ENCODE measurements around the gene SERINC3. TPM values are rescaled to one million over a fixed set of nuclear protein-coding genes. Genes with fewer than 3 reads are reported as not detected.
A peak's percentile ranks its signal among the peaks of the same experiment; 100 is the strongest.

Gene SERINC3
- total RNA-seq, 1 donor from 2014 or later, result 42.9 TPM

- Mint-ChIP-seq H3K4me1 (peaks cover 44% of the 10 kb centered on the region), H3K27me3 (ENCODE audit: low read depth) (no peaks in the 10 kb centered on the region), H3K9me3 (no peaks in the 10 kb centered on the region), H3K27ac (peak overlapping the region; percentile 34), H3K4me3 (no peak overlapping the region), H3K36me3 (no peaks in the 10 kb centered on the region)
- no peak for TF ChIP-seq CTCF (IDR thresholded peaks at IDR 0.05; ENCODE audit: unreplicated experiment)
- DNase-seq (ENCODE audit: low spot score in 2 of 2, unreplicated experiment in 2 of 2), result no peak
Observed at GRCh38 chr20:44542890-44543289, 21.0 kb upstream of the SERINC3 start.

- Mint-ChIP-seq H3K9me3 (no peaks in the 10 kb centered on the region), H3K4me3 (no peak overlapping the region), H3K27ac (peak overlapping the region; percentile 79), H3K4me1 (peaks cover 35% of the 10 kb centered on the region), H3K36me3 (no peaks in the 10 kb centered on the region), H3K27me3 (ENCODE audit: low read depth) (no peaks in the 10 kb centered on the region)
- TF ChIP-seq CTCF (IDR thresholded peaks at IDR 0.05; ENCODE audit: unreplicated experiment), result no peak
- DNase-seq (ENCODE audit: low spot score in 2 of 2, unreplicated experiment in 2 of 2), result no peak
Observed at GRCh38 chr20:44541992-44542391, 20.1 kb upstream of the SERINC3 start.

- Mint-ChIP-seq H3K27me3 (ENCODE audit: low read depth) (no peaks in the 10 kb centered on the region), H3K36me3 (no peaks in the 10 kb centered on the region), H3K27ac (peak overlapping the region; percentile 54), H3K4me1 (peaks cover 29% of the 10 kb centered on the region), H3K4me3 (no peak overlapping the region), H3K9me3 (no peaks in the 10 kb centered on the region)
- DNase-seq (ENCODE audit: low spot score in 2 of 2, unreplicated experiment in 2 of 2), result no peak
- no peak for TF ChIP-seq CTCF (IDR thresholded peaks at IDR 0.05; ENCODE audit: unreplicated experiment)
Observed at GRCh38 chr20:44540834-44541233, 19.0 kb upstream of the SERINC3 start.

- H3K36me3 Mint-ChIP-seq, result no peaks in the 10 kb centered on the region
- no peak for DNase-seq (ENCODE audit: low spot score in 2 of 2, unreplicated experiment in 2 of 2)
- no peak for TF ChIP-seq CTCF (IDR thresholded peaks at IDR 0.05; ENCODE audit: unreplicated experiment)
- H3K9me3 Mint-ChIP-seq, result no peaks in the 10 kb centered on the region
- peaks cover 19% of the 10 kb centered on the region for H3K4me1 Mint-ChIP-seq
- H3K27me3 Mint-ChIP-seq (ENCODE audit: low read depth), result no peaks in the 10 kb centered on the region
- no peak overlapping the region for H3K27ac Mint-ChIP-seq
- H3K4me3 Mint-ChIP-seq, result no peak overlapping the region
Observed at GRCh38 chr20:44537993-44538392, 16.1 kb upstream of the SERINC3 start.

GRCh38 chr20:44536175-44536574, 14.3 kb upstream of the SERINC3 start:
- no peak for TF ChIP-seq CTCF (IDR thresholded peaks at IDR 0.05; ENCODE audit: unreplicated experiment)
- Mint-ChIP-seq H3K36me3 (no peaks in the 10 kb centered on the region), H3K27ac (no peak overlapping the region), H3K4me1 (peaks cover 11% of the 10 kb centered on the region), H3K9me3 (no peaks in the 10 kb centered on the region), H3K27me3 (ENCODE audit: low read depth) (no peaks in the 10 kb centered on the region), H3K4me3 (no peak overlapping the region)
- no peak for DNase-seq (ENCODE audit: low spot score in 2 of 2, unreplicated experiment in 2 of 2)

- H3K9me3 Mint-ChIP-seq, result no peaks in the 10 kb centered on the region
- no peaks in the 10 kb centered on the region for H3K36me3 Mint-ChIP-seq
- no peak overlapping the region for H3K27ac Mint-ChIP-seq
- no peak for TF ChIP-seq CTCF (IDR thresholded peaks at IDR 0.05; ENCODE audit: unreplicated experiment)
- peaks cover 8% of the 10 kb centered on the region for H3K4me1 Mint-ChIP-seq
- no peak overlapping the region for H3K4me3 Mint-ChIP-seq
- H3K27me3 Mint-ChIP-seq (ENCODE audit: low read depth), result no peaks in the 10 kb centered on the region
- DNase-seq (ENCODE audit: low spot score in 2 of 2, unreplicated experiment in 2 of 2), result no peak
Observed at GRCh38 chr20:44533928-44534327, 12.1 kb upstream of the SERINC3 start.

All from mesothelial cell of epicardium (in vitro differentiated cells).